K562 (cell line): ENCODE results near the gene IL1RN. TPM values are rescaled to one million over a fixed set of nuclear protein-coding genes. Genes with fewer than 3 reads are reported as not detected.

Source experiments
- ATAC-seq: fragments of 200-7000 bp; cut with Tn5 transposase; 3 replicates; pipeline ENCODE4 v1.9.1; 2020; ENCODE audit warnings: moderate library complexity
- BruUV-seq: library from RNA; stranded (reverse); fragments of 400-500 nt; replicated peaks from 2 replicates; lab custom pipeline; 2021; lab: Mats Ljungman, UMichigan
- CTCF ChIA-PET: fragments of 300-600 bp; formaldehyde crosslinking; extraction: SDS; loops from one replicate; lab custom pipeline; 2021; ENCODE audit warnings: low intra/inter-chr PET ratio; lab: Yijun Ruan, JAX
- POLR2A ChIA-PET: fragments of 300-600, 350-650 bp; sonication (Branson Sonifier 250); formaldehyde crosslinking; extraction: SDS; loops from one replicate; lab custom pipeline; 2021; ENCODE audit warnings: antibody characterized with exemption, inconsistent platforms; lab: Yijun Ruan, JAX
- DNase-seq, 4 experiments: peaks; one replicate each; pipeline versions ENCODE4 v3.0.0 to v3.0.0-alpha.2; 2011 to 2018; ENCODE audit warnings: low spot score in 3 of 4, mixed read lengths in 3 of 4; ENCODE audit errors: extremely low read depth in 1 of 4
- FAIRE-seq: peaks from 2 replicates; lab custom pipeline; 2011; peaks lifted over from hg19 to GRCh38; lab: Jason Lieb, UNC
- H2AFZ ChIP-seq: 2 replicates; pipeline ENCODE4 v1.6.0; 2011; ENCODE audit warnings: low read depth, low read length, control low read depth, inconsistent platforms
- H3K27ac ChIP-seq: fragments of 200-600 bp; 3 replicates; pipeline ENCODE4 v1.8.0; 2011; ENCODE audit warnings: low read depth, mild to moderate bottlenecking, control low read depth, inconsistent platforms, low read length, moderate library complexity, mixed read lengths; ENCODE audit errors: extremely low read depth
- H3K27me3 ChIP-seq, 2 experiments: fragments of 300-600 bp in 1 of 2; 2 replicates in 1 of 2; 3 replicates in 1 of 2; pipeline versions ENCODE4 v1.6.0 to v1.8.0; 2011; ENCODE audit warnings: inconsistent platforms in 2 of 2, low read length in 2 of 2, mild to moderate bottlenecking in 1 of 2, mixed read lengths in 1 of 2, moderate library complexity in 1 of 2; ENCODE audit not compliant: control insufficient read depth in 2 of 2, insufficient read depth in 2 of 2
- H3K36me3 ChIP-seq: fragments of 300-600 bp; 3 replicates; pipeline ENCODE4 v1.8.0; 2011; ENCODE audit warnings: mild to moderate bottlenecking, low read length, inconsistent platforms; ENCODE audit not compliant: control insufficient read depth, insufficient read depth
- H3K4me1 ChIP-seq, 2 experiments: fragments of 200-600 bp in 1 of 2; replicated peaks in 1 of 2; 2 replicates in 1 of 2; 3 replicates in 1 of 2; pipeline versions ENCODE4 v1.5.1 to v1.8.0; 2011; ENCODE audit warnings: inconsistent platforms in 2 of 2, low read length in 2 of 2, mild to moderate bottlenecking in 1 of 2, mixed read lengths in 1 of 2, moderate library complexity in 1 of 2; ENCODE audit not compliant: control insufficient read depth in 2 of 2, insufficient read depth in 2 of 2
- H3K4me2 ChIP-seq: 2 replicates; pipeline ENCODE4 v1.6.1; 2011; ENCODE audit warnings: low read length, control low read depth, inconsistent platforms, mixed read lengths; ENCODE audit not compliant: insufficient read depth
- H3K4me3 ChIP-seq: fragments of 200-600 bp; sonication (generic), shearing (Covaris generic); 2 replicates; pipeline ENCODE4 v1.5.1; 2016; ENCODE audit warnings: control low read depth, inconsistent platforms
- H3K79me2 ChIP-seq: fragments of 200-600 bp; 3 replicates; pipeline ENCODE4 v1.8.0; 2011; ENCODE audit warnings: low read length, inconsistent platforms; ENCODE audit not compliant: control insufficient read depth, insufficient read depth
- H3K9ac ChIP-seq, 2 experiments: 2 replicates each; pipeline versions ENCODE4 v1.6.0 to v1.6.1; 2011; ENCODE audit warnings: low read depth in 2 of 2, low read length in 2 of 2, control low read depth in 1 of 2, inconsistent platforms in 1 of 2, mild to moderate bottlenecking in 1 of 2, mixed read lengths in 1 of 2; ENCODE audit not compliant: insufficient read depth in 1 of 2
- H3K9me1 ChIP-seq: one replicate; pipeline ENCODE4 v1.6.0; 2011; ENCODE audit warnings: inconsistent platforms, mild to moderate bottlenecking, low read length, moderate library complexity; ENCODE audit not compliant: control insufficient read depth, insufficient read depth
- H3K9me3 ChIP-seq: replicated peaks from 2 replicates; pipeline ENCODE4 v1.5.1; 2011; ENCODE audit warnings: low read depth, low read length, inconsistent platforms; ENCODE audit not compliant: control insufficient read depth, insufficient read depth
- H4K20me1 ChIP-seq: replicated peaks from 2 replicates; pipeline ENCODE4 v1.6.1; 2011; ENCODE audit warnings: low read length, inconsistent platforms, mixed read lengths; ENCODE audit not compliant: control insufficient read depth, insufficient read depth
- EHMT2 ChIP-seq: fragments of 450-650 bp; IDR thresholded peaks from 2 replicates; pipeline ENCODE4 v1.6.1; 2018; ENCODE audit warnings: antibody characterized with exemption
- FOXP4 ChIP-seq: sonication (generic); formaldehyde crosslinking; IDR thresholded peaks from 2 replicates; pipeline ENCODE4 v1.8.0; 2022; ENCODE audit warnings: mild to moderate bottlenecking, missing genetic modification reagents, borderline replicate concordance
- GTF3C2 ChIP-seq: IDR thresholded peaks from 3 replicates; pipeline ENCODE4 v1.6.1; 2011; ENCODE audit warnings: borderline replicate concordance, mild to moderate bottlenecking, moderate library complexity; ENCODE audit not compliant: insufficient read length; ENCODE audit errors: extremely low read depth
- KDM2B ChIP-seq: fragments of 250-450 bp; sonication (Bioruptor Pico); IDR thresholded peaks from 2 replicates; pipeline ENCODE4 v1.8.0; 2021; ENCODE audit warnings: mild to moderate bottlenecking, moderate library complexity
- RHOXF2B ChIP-seq: fragments of 250-450 bp; sonication (Bioruptor Pico); conservative IDR thresholded peaks from 2 replicates; pipeline ENCODE4 v1.5.1; 2021
- TCF3 ChIP-seq: sonication (generic); formaldehyde crosslinking; IDR thresholded peaks from 2 replicates; pipeline ENCODE4 v1.4.0; 2020; ENCODE audit warnings: mild to moderate bottlenecking, missing genetic modification reagents
- ZNF239 ChIP-seq: fragments of 250-450 bp; sonication (Bioruptor Pico); IDR thresholded peaks from 2 replicates; pipeline ENCODE4 v1.4.0; 2020; ENCODE audit warnings: mild to moderate bottlenecking
- ZNF398 ChIP-seq: fragments of 250-450 bp; sonication (Bioruptor Pico); IDR thresholded peaks from 2 replicates; pipeline ENCODE4 v1.8.0; 2021; ENCODE audit warnings: moderate library complexity, mild to moderate bottlenecking, inconsistent platforms
- WGBS: fragments of 100-300 bp; shearing (Covaris generic); methylation state at CpG from one replicate; pipeline ENCODE4 v1.1.6; 2016; ENCODE audit warnings: low coverage, mixed read lengths; ENCODE audit not compliant: insufficient coverage; ENCODE audit errors: missing lambda C conversion rate; 5-methylcytosine and 5-hydroxymethylcytosine counted together
- in situ Hi-C: fragments of 300-500 bp; cut with MboI; formaldehyde crosslinking; loops from 4 replicates; pipeline ENCODE4 v1.15.0; 2018; ENCODE audit warnings: inconsistent platforms, mixed read lengths
- intact Hi-C: fragments of 100-400 bp; cut with micrococcal nuclease; formaldehyde crosslinking; loops from 2 replicates; pipeline ENCODE4 v1.14.2; 2022
- polyA plus RNA-seq, 8 experiments: library from polyadenylated mRNA; depleted of rRNA in 4 of 8; stranded (reverse) in 5 of 8; unstranded in 3 of 8; fragments of >200 nt; fragmentation: Nextera tagmentation in 2 of 8; fragmentation: Illumina TruSeq in 1 of 8; extraction: Ambion mirVana in 2 of 8; extraction: Trizol in 1 of 8; gene quantifications; 2 replicates each; pipeline versions ENCODE4 v1.2.1 to v1.2.3, GENCODE V29; 2011 to 2014; ENCODE audit warnings: inconsistent platforms in 1 of 8, missing spikeins in 1 of 8
- total RNA-seq, 7 experiments: library from RNA; depleted of rRNA in 6 of 7; stranded (reverse); fragments of >200 nt in 6 of 7; fragmentation: Illumina TruSeq in 2 of 7; extraction: Trizol in 2 of 7; gene quantifications; 2 replicates each; pipeline versions ENCODE4 v1.2.1 to v1.2.3, GENCODE V29; 2011 to 2021; ENCODE audit warnings: low replicate concordance in 1 of 7

IL1RN gene
- total and polyA plus RNA-seq, 9 of the 15 experiments (the other 6 are each of a cell fraction or from before 2014, with no cell fraction given), result 0.13 TPM; not detected in 8

GRCh38 chr2:113114996-113115395 is 12.4 kb upstream of the IL1RN start:
- no peak for ATAC-seq

GRCh38 chr2:113116100-113116958 is 11.1 kb upstream of the IL1RN start:
- H3K27ac ChIP-seq, result no peak overlapping the region
- WGBS, result 48% methylated on average over 10 of the region's 10 CpGs
- no peak for DNase-seq
- H3K9ac ChIP-seq, result no peak overlapping the region
- ChIA-PET POLR2A (interaction anchor here (1.3 kb wide), 1 partner anchor 16 kb away, joined by 4 read pairs; no protein-coding TSS in a partner anchor), CTCF (no interaction called here)
- no peaks in the 10 kb centered on the region for H3K9me1 ChIP-seq
- ATAC-seq, result no peak
- no peak for FAIRE-seq
- peaks cover 5 to 9% of the 10 kb centered on the region in 2 experiments; a peak in 4 of 5 replicates for H3K27me3 ChIP-seq
- H3K4me1 ChIP-seq, result peaks cover 4 to 12% of the 10 kb centered on the region in 2 experiments; a peak in 4 of 5 replicates
- H4K20me1 ChIP-seq, result no peaks in the 10 kb centered on the region
- no peak overlapping the region for H3K4me2 ChIP-seq
- no peaks in the 10 kb centered on the region for H3K36me3 ChIP-seq
- H2AFZ ChIP-seq, result no peak overlapping the region
- intact Hi-C loops, result no loop called here
- H3K9me3 ChIP-seq, result no peaks in the 10 kb centered on the region
- no peak overlapping the region for H3K4me3 ChIP-seq
- BruUV-seq, result no TSS peak
- in situ Hi-C loops, result no loop called here
- H3K79me2 ChIP-seq, result no peaks in the 10 kb centered on the region
- TF ChIP-seq TCF3 (CRISPR knock-in tag) (no peak), GTF3C2 (no peak), FOXP4 (CRISPR knock-in tag) (no peak), ZNF398 (CRISPR knock-in tag) (no peak)

More at GRCh38 chr2:113114996-113115395, 12.4 kb upstream of the IL1RN start:
- H3K4me3 ChIP-seq, result no peak overlapping the region
- no peak overlapping the region for H3K27ac ChIP-seq
- H3K9me3 ChIP-seq, result no peaks in the 10 kb centered on the region
- H3K9ac ChIP-seq, result no peak overlapping the region
- ChIA-PET POLR2A (no interaction called here), CTCF (no interaction called here)
- TF ChIP-seq RHOXF2B (CRISPR knock-in tag), result no peak
- no peak for TF ChIP-seq KDM2B (CRISPR knock-in tag)
- TF ChIP-seq ZNF239 (CRISPR knock-in tag), result no peak
- no peak for TF ChIP-seq EHMT2
- H3K4me2 ChIP-seq, result no peak overlapping the region
- no peak overlapping the region; the same call in 1 of the 2 replicates for H2AFZ ChIP-seq
- DNase-seq (no peak), FAIRE-seq (no peak)
- no peaks in the 10 kb centered on the region for H3K9me1 ChIP-seq
- H3K79me2 ChIP-seq, result no peaks in the 10 kb centered on the region
- in situ Hi-C loops (no loop called here), intact Hi-C loops (no loop called here)
- WGBS, result 1% methylated on average over 4 of the region's 4 CpGs
- no peaks in the 10 kb centered on the region for H4K20me1 ChIP-seq
- H3K4me1 ChIP-seq, result peaks cover 4 to 12% of the 10 kb centered on the region in 2 experiments; a peak in 4 of 5 replicates
- no peaks in the 10 kb centered on the region for H3K36me3 ChIP-seq
- BruUV-seq, result no TSS peak
- peaks cover 3 to 6% of the 10 kb centered on the region in 2 experiments; a peak in 3 of 5 replicates for H3K27me3 ChIP-seq
